ENCODE data around the gene SLC10A1. TPM values are rescaled to one million over a fixed set of nuclear protein-coding genes. Genes with fewer than 3 reads are reported as not detected.

SLC10A1 gene
- total and polyA plus RNA-seq, 2 donors (not counting 1 experiment from before 2014, with no cell fraction given): not detected

DNA sequence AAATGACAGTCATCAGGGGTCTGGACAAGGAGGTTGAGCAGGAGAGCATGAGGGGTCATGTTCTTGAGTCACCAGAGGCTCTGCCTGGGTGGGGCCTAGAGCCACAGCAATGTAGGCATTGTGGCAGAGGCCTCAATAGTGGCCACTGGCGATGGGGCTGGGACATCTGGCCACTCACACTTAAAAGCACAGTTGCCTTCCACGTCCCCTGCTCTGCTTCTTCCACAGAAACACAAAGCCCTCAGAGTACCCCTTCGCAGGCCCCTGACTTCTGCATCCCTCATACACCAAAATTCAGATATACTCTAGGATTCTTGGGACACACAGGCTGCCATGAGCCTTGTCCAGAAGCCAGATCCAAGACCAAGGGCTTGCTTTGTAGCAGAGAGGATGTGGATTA, 2.2 kb downstream of the SLC10A1 start:
- Histone ChIP-seq H3K4me3 (ENCODE audit: control extremely low read depth in 1 of 5, extremely low read depth in 1 of 5, insufficient read depth in 1 of 5, low read depth in 2 of 5, low read length in 4 of 5) (no peak overlapping the region), H2AFZ (ENCODE audit: insufficient read depth, low read depth, low read length, poor library complexity, severe bottlenecking) (no peak overlapping the region), H4K20me1 (ENCODE audit: control insufficient read depth, insufficient read depth, low read length, poor library complexity, severe bottlenecking) (no peaks in the 10 kb centered on the region), H3K9ac (ENCODE audit: low read length) (no peak overlapping the region), H3K36me3 (replicated peaks in 1 of 2; ENCODE audit: control extremely low read depth in 1 of 2, control insufficient read depth in 1 of 2, extremely low read depth in 1 of 2, insufficient read depth in 2 of 2, low read length in 1 of 2) (no peaks in the 10 kb centered on the region), H3K27me3 (replicated peaks in 1 of 4; ENCODE audit: control extremely low read depth in 1 of 4, control insufficient read depth in 3 of 4, insufficient read depth in 4 of 4, low read length in 3 of 4) (no peaks in the 10 kb centered on the region), H3K4me2 (replicated peaks; ENCODE audit: low read depth, low read length, poor library complexity, severe bottlenecking) (no peak overlapping the region), H3K27ac (ENCODE audit: low read length in 2 of 2) (no peak overlapping the region), H3K79me2 (ENCODE audit: control insufficient read depth, insufficient read depth, low read length) (no peaks in the 10 kb centered on the region), H3K4me1 (ENCODE audit: control insufficient read depth in 2 of 2, insufficient read depth in 2 of 2, low read length in 2 of 2) (no peaks in the 10 kb centered on the region), H3K9me3 (ENCODE audit: control extremely low read depth in 1 of 3, control insufficient read depth in 2 of 3, insufficient read depth in 1 of 3, low read length in 2 of 3) (no peaks in the 10 kb centered on the region)
- Mint-ChIP-seq H3K4me3 (no peak overlapping the region), H3K9me3 (ENCODE audit: insufficient read depth) (no peaks in the 10 kb centered on the region), H3K4me1 (peaks cover 3% of the 10 kb centered on the region), H3K27me3 (peaks cover 4% of the 10 kb centered on the region), H3K27ac (no peak overlapping the region)
- POLR2A ChIA-PET: no interaction called here
- ATAC-seq (ENCODE audit: low read depth) (no peak), DNase-seq (no peak)
- CTCF ChIA-PET: interaction anchor here (0.6 kb wide), 1 partner anchor 178 kb away, joined by 3 read pairs; no protein-coding TSS in a partner anchor
- intact Hi-C loops (cut with micrococcal nuclease): no loop called here
- 87% methylated on average over 2 of the region's 3 CpGs for WGBS (ENCODE audit: insufficient coverage)
- TF ChIP-seq, protein P1, sequence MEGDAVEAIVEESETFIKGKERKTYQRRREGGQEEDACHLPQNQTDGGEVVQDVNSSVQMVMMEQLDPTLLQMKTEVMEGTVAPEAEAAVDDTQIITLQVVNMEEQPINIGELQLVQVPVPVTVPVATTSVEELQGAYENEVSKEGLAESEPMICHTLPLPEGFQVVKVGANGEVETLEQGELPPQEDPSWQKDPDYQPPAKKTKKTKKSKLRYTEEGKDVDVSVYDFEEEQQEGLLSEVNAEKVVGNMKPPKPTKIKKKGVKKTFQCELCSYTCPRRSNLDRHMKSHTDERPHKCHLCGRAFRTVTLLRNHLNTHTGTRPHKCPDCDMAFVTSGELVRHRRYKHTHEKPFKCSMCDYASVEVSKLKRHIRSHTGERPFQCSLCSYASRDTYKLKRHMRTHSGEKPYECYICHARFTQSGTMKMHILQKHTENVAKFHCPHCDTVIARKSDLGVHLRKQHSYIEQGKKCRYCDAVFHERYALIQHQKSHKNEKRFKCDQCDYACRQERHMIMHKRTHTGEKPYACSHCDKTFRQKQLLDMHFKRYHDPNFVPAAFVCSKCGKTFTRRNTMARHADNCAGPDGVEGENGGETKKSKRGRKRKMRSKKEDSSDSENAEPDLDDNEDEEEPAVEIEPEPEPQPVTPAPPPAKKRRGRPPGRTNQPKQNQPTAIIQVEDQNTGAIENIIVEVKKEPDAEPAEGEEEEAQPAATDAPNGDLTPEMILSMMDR (IDR thresholded peaks at IDR 0.05): no peak
- no peak for TF ChIP-seq EZH2 (IDR thresholded peaks at IDR 0.05; ENCODE audit: borderline replicate concordance, insufficient read depth, low read depth, low read length, poor library complexity, severe bottlenecking)

DNA sequence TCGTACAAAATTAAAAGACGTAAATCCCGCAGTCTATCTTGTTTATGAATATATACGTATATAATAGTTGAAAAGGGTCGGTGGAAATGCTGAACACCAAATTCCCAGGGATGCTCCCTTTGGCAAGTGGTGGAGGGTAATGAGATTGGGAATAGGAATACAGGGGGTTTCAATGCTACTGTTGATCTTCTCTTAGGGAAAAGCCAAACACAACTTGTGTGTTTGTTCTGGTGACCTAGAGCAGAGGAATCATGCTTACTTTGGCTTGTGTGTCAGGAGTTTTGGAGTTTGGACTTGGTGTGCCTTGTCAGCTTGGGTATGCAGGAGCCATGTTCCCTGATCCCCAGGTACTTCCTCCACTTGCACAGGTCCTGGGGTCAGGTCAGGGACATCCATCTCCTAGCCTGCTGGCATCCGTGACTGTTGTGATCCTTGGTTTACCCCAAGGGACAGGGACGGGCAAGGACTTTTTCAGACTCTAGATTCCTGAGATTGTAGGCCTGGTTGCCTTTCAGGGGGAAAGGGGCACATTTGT, 4.1 kb downstream of the SLC10A1 start:
- H3K4me1 Mint-ChIP-seq: peaks cover 3% of the 10 kb centered on the region
- intact Hi-C loops (cut with micrococcal nuclease): no loop called here
- H3K4me3 Mint-ChIP-seq: no peak overlapping the region
- H3K27me3 Mint-ChIP-seq: peaks cover 3% of the 10 kb centered on the region
- Histone ChIP-seq H3K9me3 (ENCODE audit: control extremely low read depth in 1 of 3, control insufficient read depth in 2 of 3, insufficient read depth in 1 of 3, low read length in 2 of 3) (no peaks in the 10 kb centered on the region), H3K4me2 (replicated peaks; ENCODE audit: low read depth, low read length, poor library complexity, severe bottlenecking) (no peak overlapping the region), H3K79me2 (ENCODE audit: control insufficient read depth, insufficient read depth, low read length) (no peaks in the 10 kb centered on the region), H3K9ac (ENCODE audit: low read length) (no peak overlapping the region), H3K4me1 (ENCODE audit: control insufficient read depth in 2 of 2, insufficient read depth in 2 of 2, low read length in 2 of 2) (no peaks in the 10 kb centered on the region), H3K4me3 (ENCODE audit: control extremely low read depth in 1 of 5, extremely low read depth in 1 of 5, insufficient read depth in 1 of 5, low read depth in 2 of 5, low read length in 4 of 5) (no peak overlapping the region), H2AFZ (ENCODE audit: insufficient read depth, low read depth, low read length, poor library complexity, severe bottlenecking) (no peak overlapping the region), H3K27ac (ENCODE audit: low read length in 2 of 2) (no peak overlapping the region), H3K36me3 (replicated peaks in 1 of 2; ENCODE audit: control extremely low read depth in 1 of 2, control insufficient read depth in 1 of 2, extremely low read depth in 1 of 2, insufficient read depth in 2 of 2, low read length in 1 of 2) (no peaks in the 10 kb centered on the region), H4K20me1 (ENCODE audit: control insufficient read depth, insufficient read depth, low read length, poor library complexity, severe bottlenecking) (no peaks in the 10 kb centered on the region), H3K27me3 (replicated peaks in 1 of 4; ENCODE audit: control extremely low read depth in 1 of 4, control insufficient read depth in 3 of 4, insufficient read depth in 4 of 4, low read length in 3 of 4) (no peaks in the 10 kb centered on the region)
- ChIA-PET CTCF (no interaction called here), POLR2A (no interaction called here)
- 94% methylated on average over 6 of the region's 7 CpGs for WGBS (ENCODE audit: insufficient coverage)
- DNase-seq: no peak
- TF ChIP-seq, protein P1 (IDR thresholded peaks at IDR 0.05): no peak
- TF ChIP-seq EZH2 (IDR thresholded peaks at IDR 0.05; ENCODE audit: borderline replicate concordance, insufficient read depth, low read depth, low read length, poor library complexity, severe bottlenecking): no peak
- no peak overlapping the region for H3K27ac Mint-ChIP-seq
- ATAC-seq (ENCODE audit: low read depth): no peak
- H3K9me3 Mint-ChIP-seq (ENCODE audit: insufficient read depth): no peaks in the 10 kb centered on the region
